MM.1S (cell line): ENCODE measurements around the gene ZNF362.

Experiments
- DNase-seq: peaks from one replicate; pipeline ENCODE4 v3.0.0-alpha.2; 2015
- H2AFZ ChIP-seq: fragments of 300-600 bp; sonication (generic); 2 replicates; pipeline ENCODE4 v1.6.0; 2016; ENCODE audit warnings: antibody characterized with exemption, low read length
- H3F3A ChIP-seq: fragments of 300-600 bp; sonication (generic); 2 replicates; pipeline ENCODE4 v1.6.1; 2016; ENCODE audit warnings: mild to moderate bottlenecking, antibody characterized with exemption, low read length, moderate library complexity, mixed read lengths; ENCODE audit not compliant: insufficient read depth
- H3K27ac ChIP-seq: fragments of 300-600 bp; sonication (generic); 2 replicates; pipeline ENCODE4 v1.5.1; 2016; ENCODE audit warnings: mild to moderate bottlenecking, low read length
- H3K27me3 ChIP-seq: fragments of 300-600 bp; sonication (generic); replicated peaks from 2 replicates; pipeline ENCODE4 v1.6.0; 2016; ENCODE audit warnings: low read length; ENCODE audit not compliant: insufficient read depth
- H3K36me3 ChIP-seq: fragments of 300-600 bp; sonication (generic); replicated peaks from 2 replicates; pipeline ENCODE4 v1.6.1; 2016; ENCODE audit warnings: mild to moderate bottlenecking, low read length, mixed read lengths; ENCODE audit not compliant: insufficient read depth
- H3K4me1 ChIP-seq: fragments of 300-600 bp; sonication (generic); 2 replicates; pipeline ENCODE4 v1.6.1; 2016; ENCODE audit warnings: low read length, mixed read lengths
- H3K4me2 ChIP-seq: fragments of 300-600 bp; sonication (generic); 2 replicates; pipeline ENCODE4 v1.6.0; 2016; ENCODE audit warnings: low read depth, low read length
- H3K4me3 ChIP-seq: fragments of 300-600 bp; sonication (generic); 2 replicates; pipeline ENCODE4 v1.5.1; 2016; ENCODE audit warnings: low read length, mixed read lengths
- H3K79me2 ChIP-seq: fragments of 300-600 bp; sonication (generic); 2 replicates; pipeline ENCODE4 v1.6.1; 2016; ENCODE audit warnings: mixed run types, low read length, mixed read lengths
- H3K9ac ChIP-seq: fragments of 300-600 bp; sonication (generic); 2 replicates; pipeline ENCODE4 v1.6.1; 2016; ENCODE audit warnings: low read length, mixed read lengths
- H3K9me2 ChIP-seq: fragments of 300-600 bp; sonication (generic); replicated peaks from 2 replicates; pipeline ENCODE4 v1.6.1; 2016; ENCODE audit warnings: mild to moderate bottlenecking, low read length, mixed read lengths; ENCODE audit not compliant: insufficient read depth
- H3K9me3 ChIP-seq: fragments of 300-600 bp; sonication (generic); replicated peaks from 2 replicates; pipeline ENCODE4 v1.6.1; 2016; ENCODE audit warnings: mild to moderate bottlenecking, low read length, mixed read lengths; ENCODE audit not compliant: insufficient read depth
- H4K20me1 ChIP-seq: fragments of 300-600 bp; sonication (generic); 2 replicates; pipeline ENCODE4 v1.6.1; 2016; ENCODE audit warnings: mild to moderate bottlenecking, low read length, moderate library complexity, mixed read lengths; ENCODE audit not compliant: insufficient read depth
- EZH2 ChIP-seq: fragments of 300-600 bp; sonication (generic); optimal IDR thresholded peaks from 2 replicates; pipeline ENCODE3; 2017; ENCODE audit warnings: low read depth, mild to moderate bottlenecking, antibody characterized with exemption, low read length, mixed read lengths
- EZH2phosphoT487 ChIP-seq: fragments of 300-600 bp; sonication (generic); IDR thresholded peaks from 2 replicates; pipeline ENCODE4 v1.6.1; 2018; ENCODE audit warnings: antibody characterized with exemption, low read length
- TF ChIP-seq, protein P1 (sequence below): fragments of 300-600 bp; sonication (generic); IDR thresholded peaks from 2 replicates; pipeline ENCODE4 v1.5.1; 2016; ENCODE audit warnings: antibody characterized with exemption, low read length, mixed read lengths

Gene ZNF362

DNA sequence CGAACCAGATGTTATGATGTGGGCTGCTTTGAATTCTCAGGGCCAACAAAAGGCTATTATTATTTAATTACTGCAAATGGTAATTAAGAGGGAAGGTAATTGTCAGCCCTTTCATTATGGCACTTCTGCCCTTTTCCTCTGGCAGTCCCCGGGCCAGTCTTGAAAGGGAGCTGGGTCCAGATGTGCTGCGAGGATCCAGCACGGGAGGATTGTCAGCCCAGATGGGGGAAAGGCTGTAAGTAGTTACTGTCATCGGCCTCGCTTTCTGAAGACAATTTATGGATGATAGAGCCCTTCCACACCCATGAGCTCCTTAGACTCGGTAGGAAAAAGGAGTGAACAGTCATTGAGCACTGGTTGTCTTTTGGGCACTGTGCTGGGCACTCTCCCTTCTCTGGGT lies 8.7 kb upstream of the ZNF362 start:
- no peaks in the 10 kb centered on the region for H3F3A ChIP-seq
- H3K27me3 ChIP-seq: 0 out of 2 replicates have a peak, but pooled peaks cover 5% of the 10 kb centered on the region
- H3K79me2 ChIP-seq: no peaks in the 10 kb centered on the region
- no peaks in the 10 kb centered on the region for H3K9me3 ChIP-seq
- H3K9me2 ChIP-seq: no peaks in the 10 kb centered on the region
- H3K4me1 ChIP-seq: no peaks in the 10 kb centered on the region
- no peak overlapping the region for H3K9ac ChIP-seq
- no peaks in the 10 kb centered on the region for H4K20me1 ChIP-seq
- no peak overlapping the region for H3K4me2 ChIP-seq
- no peak overlapping the region for H2AFZ ChIP-seq
- no peak for DNase-seq
- no peak overlapping the region for H3K4me3 ChIP-seq
- TF ChIP-seq, protein P1, sequence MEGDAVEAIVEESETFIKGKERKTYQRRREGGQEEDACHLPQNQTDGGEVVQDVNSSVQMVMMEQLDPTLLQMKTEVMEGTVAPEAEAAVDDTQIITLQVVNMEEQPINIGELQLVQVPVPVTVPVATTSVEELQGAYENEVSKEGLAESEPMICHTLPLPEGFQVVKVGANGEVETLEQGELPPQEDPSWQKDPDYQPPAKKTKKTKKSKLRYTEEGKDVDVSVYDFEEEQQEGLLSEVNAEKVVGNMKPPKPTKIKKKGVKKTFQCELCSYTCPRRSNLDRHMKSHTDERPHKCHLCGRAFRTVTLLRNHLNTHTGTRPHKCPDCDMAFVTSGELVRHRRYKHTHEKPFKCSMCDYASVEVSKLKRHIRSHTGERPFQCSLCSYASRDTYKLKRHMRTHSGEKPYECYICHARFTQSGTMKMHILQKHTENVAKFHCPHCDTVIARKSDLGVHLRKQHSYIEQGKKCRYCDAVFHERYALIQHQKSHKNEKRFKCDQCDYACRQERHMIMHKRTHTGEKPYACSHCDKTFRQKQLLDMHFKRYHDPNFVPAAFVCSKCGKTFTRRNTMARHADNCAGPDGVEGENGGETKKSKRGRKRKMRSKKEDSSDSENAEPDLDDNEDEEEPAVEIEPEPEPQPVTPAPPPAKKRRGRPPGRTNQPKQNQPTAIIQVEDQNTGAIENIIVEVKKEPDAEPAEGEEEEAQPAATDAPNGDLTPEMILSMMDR: no peak
- TF ChIP-seq EZH2: no peak
- TF ChIP-seq EZH2phosphoT487: no peak
- H3K36me3 ChIP-seq: no peaks in the 10 kb centered on the region
- no peak overlapping the region for H3K27ac ChIP-seq

DNA sequence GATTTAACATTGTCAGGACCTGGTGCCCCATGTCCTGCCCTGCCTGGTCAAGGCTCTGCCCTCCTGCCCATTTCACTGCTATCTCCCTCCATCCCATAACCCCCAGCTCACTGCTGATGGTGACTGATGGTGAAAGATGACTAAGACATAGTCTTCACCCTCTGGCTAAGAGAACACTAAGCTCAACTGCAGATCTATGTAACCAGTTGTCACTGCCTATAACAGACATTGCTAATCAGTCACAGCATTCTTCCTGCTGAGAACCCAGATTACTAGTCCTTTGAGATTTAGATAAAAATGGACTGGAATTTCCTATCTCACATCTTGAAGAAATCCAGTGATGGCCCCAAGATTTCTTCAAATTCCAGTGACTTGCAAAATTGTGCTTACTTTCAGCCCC lies 8.0 kb upstream of the ZNF362 start:
- no peaks in the 10 kb centered on the region for H3K9me3 ChIP-seq
- TF ChIP-seq EZH2phosphoT487 (no peak), EZH2 (no peak)
- TF ChIP-seq, protein P1: no peak
- no peak overlapping the region for H2AFZ ChIP-seq
- no peaks in the 10 kb centered on the region for H3K79me2 ChIP-seq
- no peaks in the 10 kb centered on the region for H4K20me1 ChIP-seq
- no peak overlapping the region for H3K27ac ChIP-seq
- no peaks in the 10 kb centered on the region for H3F3A ChIP-seq
- no peaks in the 10 kb centered on the region for H3K4me1 ChIP-seq
- no peak overlapping the region for H3K4me3 ChIP-seq
- H3K36me3 ChIP-seq: no peaks in the 10 kb centered on the region
- H3K9me2 ChIP-seq: no peaks in the 10 kb centered on the region
- DNase-seq: no peak
- no peak overlapping the region for H3K9ac ChIP-seq
- H3K4me2 ChIP-seq: no peak overlapping the region
- 0 out of 2 replicates have a peak, but pooled peaks cover 5% of the 10 kb centered on the region for H3K27me3 ChIP-seq

DNA sequence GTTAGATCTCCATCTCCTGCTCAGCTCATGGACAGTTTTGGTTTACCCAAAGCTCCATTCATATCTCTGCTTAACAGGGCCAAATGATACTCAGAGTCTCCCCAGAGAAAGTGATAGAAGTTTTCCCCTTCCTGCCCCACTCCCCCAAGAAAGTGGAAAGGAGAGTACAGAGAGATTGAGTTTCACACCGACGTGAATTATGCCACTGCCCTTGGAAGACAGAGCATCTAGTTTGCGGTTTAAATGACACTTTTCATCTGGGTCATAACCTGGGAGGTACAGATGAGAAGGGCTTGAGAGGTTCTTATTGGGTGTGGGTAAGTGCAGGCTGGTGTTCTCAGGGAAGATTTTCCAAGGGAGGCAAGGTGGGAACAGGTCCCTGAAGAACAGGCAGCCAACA lies 6.9 kb upstream of the ZNF362 start:
- H3K4me3 ChIP-seq: no peak overlapping the region
- no peak for DNase-seq
- H3K9me2 ChIP-seq: no peaks in the 10 kb centered on the region

More for the DNA sequence above, 6.9 kb upstream of the ZNF362 start:
- Histone ChIP-seq H3K9ac (no peak overlapping the region), H3K4me1 (no peaks in the 10 kb centered on the region), H3K27me3 (0 out of 2 replicates have a peak, but pooled peaks cover 5% of the 10 kb centered on the region), H2AFZ (no peak overlapping the region), H3K4me2 (no peak overlapping the region), H4K20me1 (no peaks in the 10 kb centered on the region), H3K9me3 (no peaks in the 10 kb centered on the region), H3K36me3 (no peaks in the 10 kb centered on the region), H3K27ac (no peak overlapping the region), H3F3A (no peaks in the 10 kb centered on the region), H3K79me2 (no peaks in the 10 kb centered on the region)
- no peak for TF ChIP-seq EZH2
- TF ChIP-seq, protein P1: no peak
- no peak for TF ChIP-seq EZH2phosphoT487
